PC-9 (cell line): ENCODE data around the gene ASPN. TPM values are rescaled to one million over a fixed set of nuclear protein-coding genes. Genes with fewer than 3 reads are reported as not detected.

Experiments
- BruUV-seq: library from RNA; stranded (reverse); fragments of 400-500 nt; replicated peaks from 2 replicates; lab custom pipeline; 2021; lab: Mats Ljungman, UMichigan
- CTCF ChIA-PET: fragments of 300-600 bp; sonication (Branson Sonifier 250); formaldehyde crosslinking; loops from one replicate; lab custom pipeline; 2022; ENCODE audit warnings: antibody characterized with exemption; lab: Charles Lee
- POLR2A ChIA-PET: fragments of 300-600 bp; sonication (Branson Sonifier 250); formaldehyde crosslinking; loops from one replicate; lab custom pipeline; 2022; ENCODE audit warnings: antibody characterized with exemption; ENCODE audit not compliant: unreplicated experiment; lab: Charles Lee
- DNase-seq, 2 experiments: peaks; one replicate each; pipeline versions ENCODE4 v3.0.0 to v3.0.0-alpha.2; 2015 to 2022; ENCODE audit warnings: mixed read lengths in 1 of 2
- H2AFZ ChIP-seq: fragments of 200-600 bp; sonication (generic); 2 replicates; pipeline ENCODE4 v1.8.1; 2017; ENCODE audit warnings: antibody characterized with exemption
- H3F3A ChIP-seq: fragments of 200-600 bp; sonication (generic); 2 replicates; pipeline ENCODE4 v1.8.1; 2017; ENCODE audit warnings: antibody characterized with exemption, mild to moderate bottlenecking, low read depth; ENCODE audit not compliant: insufficient read depth
- H3K27ac ChIP-seq: fragments of 200-600 bp; sonication (generic); 2 replicates; pipeline ENCODE4 v1.6.1; 2016; ENCODE audit warnings: mixed run types
- H3K27me3 ChIP-seq: fragments of 200-600 bp; sonication (generic); 2 replicates; pipeline ENCODE4 v1.6.1; 2016; ENCODE audit warnings: low read depth, mixed run types; ENCODE audit not compliant: insufficient read depth
- H3K36me3 ChIP-seq: fragments of 200-600 bp; sonication (generic); 2 replicates; pipeline ENCODE4 v1.6.1; 2016; ENCODE audit warnings: low read depth, mixed run types
- H3K4me1 ChIP-seq: fragments of 200-600 bp; sonication (generic); replicated peaks from 2 replicates; pipeline ENCODE4 v1.6.1; 2016; ENCODE audit warnings: mixed run types; ENCODE audit not compliant: insufficient read depth
- H3K4me2 ChIP-seq: fragments of 200-600 bp; sonication (generic); 2 replicates; pipeline ENCODE4 v1.6.1; 2017; ENCODE audit warnings: mixed run types
- H3K4me3 ChIP-seq: fragments of 200-600 bp; sonication (generic); 2 replicates; pipeline ENCODE4 v1.6.1; 2016; ENCODE audit warnings: mixed run types
- H3K79me2 ChIP-seq: fragments of 200-600 bp; sonication (generic); 2 replicates; pipeline ENCODE4 v1.6.1; 2017; ENCODE audit warnings: low read depth, mixed run types
- H3K9me2 ChIP-seq: fragments of 200-600 bp; sonication (generic); 2 replicates; pipeline ENCODE4 v1.8.1; 2017; ENCODE audit warnings: mild to moderate bottlenecking; ENCODE audit not compliant: insufficient read depth
- H3K9me3 ChIP-seq: fragments of 200-600 bp; sonication (generic); 2 replicates; pipeline ENCODE4 v1.8.1; 2016; ENCODE audit warnings: low read depth; ENCODE audit not compliant: insufficient read depth
- H4K20me1 ChIP-seq: fragments of 200-600 bp; sonication (generic); 2 replicates; pipeline ENCODE4 v1.8.1; 2017; ENCODE audit not compliant: insufficient read depth
- EZH2 ChIP-seq: fragments of 200-600 bp; sonication (generic); IDR thresholded peaks from 2 replicates; pipeline ENCODE4 v1.8.0; 2017; ENCODE audit warnings: antibody characterized with exemption, low read depth
- intact Hi-C: fragments of 100-400 bp; cut with micrococcal nuclease; formaldehyde crosslinking; loops from one replicate; pipeline ENCODE4 v1.10.0; 2022; ENCODE audit not compliant: unreplicated experiment
- total RNA-seq: library from RNA; stranded (reverse); gene quantifications from 2 replicates; pipeline ENCODE4 v1.2.3, GENCODE V29; 2021
- TF ChIP-seq, protein P1 (sequence below): fragments of 200-600 bp; sonication (generic); conservative IDR thresholded peaks from 2 replicates; pipeline ENCODE4 v1.6.1; 2017; ENCODE audit warnings: mixed run types, antibody characterized with exemption, mild to moderate bottlenecking, moderate library complexity

Gene ASPN
- total RNA-seq, 1 experiment from 2014 or later, result not detected

GRCh38 chr9:92468206-92468605 lies 14.1 kb downstream of the ASPN start:
- Histone ChIP-seq H3K9me3 (no peaks in the 10 kb centered on the region), H3F3A (no peaks in the 10 kb centered on the region), H3K79me2 (no peaks in the 10 kb centered on the region), H3K4me2 (no peak overlapping the region), H3K4me1 (no peaks in the 10 kb centered on the region), H4K20me1 (no peaks in the 10 kb centered on the region), H3K9me2 (no peaks in the 10 kb centered on the region), H3K4me3 (no peak overlapping the region), H2AFZ (no peak overlapping the region), H3K27ac (no peak overlapping the region), H3K36me3 (no peaks in the 10 kb centered on the region), H3K27me3 (no peaks in the 10 kb centered on the region)
- no peak for DNase-seq
- ChIA-PET POLR2A (no interaction called here), CTCF (no interaction called here)
- intact Hi-C loops, result no loop called here
- BruUV-seq, result no TSS peak
- TF ChIP-seq, protein P1, sequence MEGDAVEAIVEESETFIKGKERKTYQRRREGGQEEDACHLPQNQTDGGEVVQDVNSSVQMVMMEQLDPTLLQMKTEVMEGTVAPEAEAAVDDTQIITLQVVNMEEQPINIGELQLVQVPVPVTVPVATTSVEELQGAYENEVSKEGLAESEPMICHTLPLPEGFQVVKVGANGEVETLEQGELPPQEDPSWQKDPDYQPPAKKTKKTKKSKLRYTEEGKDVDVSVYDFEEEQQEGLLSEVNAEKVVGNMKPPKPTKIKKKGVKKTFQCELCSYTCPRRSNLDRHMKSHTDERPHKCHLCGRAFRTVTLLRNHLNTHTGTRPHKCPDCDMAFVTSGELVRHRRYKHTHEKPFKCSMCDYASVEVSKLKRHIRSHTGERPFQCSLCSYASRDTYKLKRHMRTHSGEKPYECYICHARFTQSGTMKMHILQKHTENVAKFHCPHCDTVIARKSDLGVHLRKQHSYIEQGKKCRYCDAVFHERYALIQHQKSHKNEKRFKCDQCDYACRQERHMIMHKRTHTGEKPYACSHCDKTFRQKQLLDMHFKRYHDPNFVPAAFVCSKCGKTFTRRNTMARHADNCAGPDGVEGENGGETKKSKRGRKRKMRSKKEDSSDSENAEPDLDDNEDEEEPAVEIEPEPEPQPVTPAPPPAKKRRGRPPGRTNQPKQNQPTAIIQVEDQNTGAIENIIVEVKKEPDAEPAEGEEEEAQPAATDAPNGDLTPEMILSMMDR, result no peak
- TF ChIP-seq EZH2, result no peak

GRCh38 chr9:92467511-92467910 lies 14.8 kb downstream of the ASPN start:
- Histone ChIP-seq H4K20me1 (no peaks in the 10 kb centered on the region), H2AFZ (no peak overlapping the region), H3K4me1 (no peaks in the 10 kb centered on the region), H3K4me3 (no peak overlapping the region), H3K27me3 (no peaks in the 10 kb centered on the region), H3K9me2 (no peaks in the 10 kb centered on the region), H3K27ac (no peak overlapping the region), H3K36me3 (no peaks in the 10 kb centered on the region), H3K9me3 (no peaks in the 10 kb centered on the region), H3K79me2 (no peaks in the 10 kb centered on the region), H3K4me2 (no peak overlapping the region), H3F3A (no peaks in the 10 kb centered on the region)
- ChIA-PET POLR2A (no interaction called here), CTCF (no interaction called here)
- intact Hi-C loops, result no loop called here
- no TSS peak for BruUV-seq
- DNase-seq, result no peak
- TF ChIP-seq, protein P1, result no peak
- TF ChIP-seq EZH2, result no peak

DNA sequence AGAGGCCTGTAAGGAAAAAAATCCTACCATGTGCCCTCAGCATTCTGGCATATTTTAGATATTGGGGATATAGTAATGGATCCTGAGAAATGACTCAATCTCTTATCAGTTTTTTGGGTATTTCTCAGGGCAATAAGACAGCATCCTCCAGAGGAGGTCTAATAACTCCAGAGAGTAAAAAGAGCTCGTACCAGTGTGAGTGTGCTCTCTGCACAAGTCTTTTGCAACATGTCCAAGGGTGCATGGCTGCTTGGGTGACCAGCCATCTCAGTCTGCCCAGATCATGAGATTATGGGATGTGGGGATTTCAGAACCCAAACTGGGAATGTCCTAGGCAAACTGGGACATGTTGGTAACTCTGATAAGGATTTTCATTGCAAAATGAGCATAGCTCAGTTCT lies 15.3 kb downstream of the ASPN start:
- ChIA-PET POLR2A (no interaction called here), CTCF (no interaction called here)
- DNase-seq, result no peak
- no peaks in the 10 kb centered on the region for H3K9me3 ChIP-seq
- no peak overlapping the region for H3K27ac ChIP-seq
- intact Hi-C loops, result no loop called here
- no peaks in the 10 kb centered on the region for H3K27me3 ChIP-seq
- TF ChIP-seq EZH2, result no peak
- TF ChIP-seq, protein P1, result no peak
- no TSS peak for BruUV-seq
- no peaks in the 10 kb centered on the region for H3K79me2 ChIP-seq
- H3K36me3 ChIP-seq, result no peaks in the 10 kb centered on the region
- no peak overlapping the region for H3K4me3 ChIP-seq
- H3F3A ChIP-seq, result no peaks in the 10 kb centered on the region
- H3K4me2 ChIP-seq, result no peak overlapping the region
- no peaks in the 10 kb centered on the region for H4K20me1 ChIP-seq
- H3K9me2 ChIP-seq, result no peaks in the 10 kb centered on the region
- no peak overlapping the region for H2AFZ ChIP-seq
- H3K4me1 ChIP-seq, result no peaks in the 10 kb centered on the region
